Panc1 (cell line): ENCODE data around the gene TLK1. TPM values are rescaled to one million over a fixed set of nuclear protein-coding genes. Genes with fewer than 3 reads are reported as not detected.

Experiments used
- ATAC-seq: fragments of 200-7000 bp; cut with Tn5 transposase; 2 replicates; pipeline ENCODE4 v1.9.1; 2020; ENCODE audit warnings: mild to moderate bottlenecking, moderate library complexity
- BruUV-seq: library from RNA; stranded (reverse); fragments of 400-500 nt; replicated peaks from 2 replicates; lab custom pipeline; 2021; lab: Mats Ljungman, UMichigan
- CTCF ChIA-PET: fragments of 300-600 bp; sonication (Branson Sonifier 250); formaldehyde crosslinking; loops from one replicate; lab custom pipeline; 2022; ENCODE audit warnings: antibody characterized with exemption; lab: Charles Lee
- POLR2A ChIA-PET: fragments of 300-600 bp; sonication (Branson Sonifier 250); formaldehyde crosslinking; loops from one replicate; lab custom pipeline; 2022; ENCODE audit warnings: antibody characterized with exemption; lab: Charles Lee
- DNase-seq: peaks from one replicate; pipeline ENCODE4 v3.0.0-alpha.2; 2010; ENCODE audit warnings: low read depth, low spot score
- H3K27ac ChIP-seq: 2 replicates; pipeline ENCODE4 v1.5.1; 2011; ENCODE audit warnings: mild to moderate bottlenecking, low read length, inconsistent platforms
- H3K27me3 ChIP-seq: fragments of 200-500 bp; sonication (Bioruptor generic); 2 replicates; pipeline ENCODE4 v1.6.0; 2014; ENCODE audit warnings: low read length, inconsistent platforms; ENCODE audit not compliant: control insufficient read depth, insufficient read depth
- H3K36me3 ChIP-seq: fragments of 200-500 bp; sonication (Bioruptor generic); 2 replicates; pipeline ENCODE4 v1.5.1; 2014; ENCODE audit warnings: inconsistent platforms, mild to moderate bottlenecking, low read length, moderate library complexity; ENCODE audit not compliant: control insufficient read depth, insufficient read depth
- H3K4me1 ChIP-seq: 2 replicates; pipeline ENCODE4 v1.5.1; 2011; ENCODE audit warnings: inconsistent platforms, mild to moderate bottlenecking, low read length, moderate library complexity; ENCODE audit not compliant: control insufficient read depth, insufficient read depth
- H3K4me3 ChIP-seq, 2 experiments: 2 replicates each; pipeline ENCODE4 v1.5.1; 2011 to 2012; ENCODE audit warnings: low read depth in 2 of 2, low read length in 2 of 2, mild to moderate bottlenecking in 2 of 2, inconsistent platforms in 1 of 2, moderate library complexity in 1 of 2
- H3K9me3 ChIP-seq: fragments of 200-500 bp; sonication (Bioruptor generic); 2 replicates; pipeline ENCODE4 v1.5.1; 2014; ENCODE audit warnings: low read depth, mild to moderate bottlenecking, inconsistent platforms, low read length, moderate library complexity; ENCODE audit not compliant: control insufficient read depth, insufficient read depth
- POLR2AphosphoS5 ChIP-seq: IDR thresholded peaks from 2 replicates; pipeline ENCODE4 v1.6.1; 2012; ENCODE audit warnings: mild to moderate bottlenecking, low read depth, low read length, moderate library complexity
- REST ChIP-seq, 2 experiments: IDR thresholded peaks; 2 replicates each; pipeline ENCODE4 v1.6.1; 2011 to 2012; ENCODE audit warnings: low read depth in 2 of 2, control low read depth in 1 of 2, low read length in 1 of 2, mild to moderate bottlenecking in 1 of 2, moderate library complexity in 1 of 2; ENCODE audit not compliant: insufficient read depth in 1 of 2
- SIN3A ChIP-seq: IDR thresholded peaks from 2 replicates; pipeline ENCODE4 v1.6.1; 2012; ENCODE audit warnings: low read depth, mild to moderate bottlenecking, low read length, moderate library complexity, borderline replicate concordance; ENCODE audit not compliant: insufficient read depth
- TCF7L2 ChIP-seq: IDR thresholded peaks from 2 replicates; pipeline ENCODE4 v1.6.1; 2011; ENCODE audit warnings: mild to moderate bottlenecking, low read depth, low read length, inconsistent platforms
- in situ Hi-C: cut with HindIII; loops from 2 replicates; pipeline ENCODE4 v1.10.0; 2016; ENCODE audit warnings: low sequenced_read_pairs, low pct_unique_long_range_greater_than_20kb
- intact Hi-C: fragments of 100-400 bp; cut with micrococcal nuclease; formaldehyde crosslinking; loops from one replicate; pipeline ENCODE4 v1.10.0; 2022; ENCODE audit not compliant: unreplicated experiment
- total RNA-seq: library from RNA; stranded (reverse); gene quantifications from one replicate; pipeline ENCODE4 v1.2.1, GENCODE V29; 2021; ENCODE audit not compliant: unreplicated experiment
- TF ChIP-seq, protein P1 (sequence below): fragments of 450-650 bp; IDR thresholded peaks from 2 replicates; pipeline ENCODE4 v1.5.1; 2017; ENCODE audit warnings: mild to moderate bottlenecking

The TLK1 gene
- total RNA-seq, 1 experiment from 2014 or later = 92.9 TPM

- H3K36me3 ChIP-seq = no peaks in the 10 kb centered on the region
- intact Hi-C loops = loop anchor here (1.0 to 10.0 kb wide), 3 partner anchors 182 to 459 kb away; partner anchors contain the start of genes DCAF17 and METTL8
- BruUV-seq = no TSS peak
- in situ Hi-C loops = no loop called here
- POLR2A ChIA-PET = interaction anchor here (0.6 kb wide), 1 partner anchor 70 kb away, joined by 4 read pairs; no protein-coding TSS in a partner anchor
- no peaks in the 10 kb centered on the region for H3K27me3 ChIP-seq
- H3K9me3 ChIP-seq = no peaks in the 10 kb centered on the region
- ATAC-seq (peak; percentile 51; the same call in 1 of the 2 replicates), DNase-seq (no peak)
- H3K4me1 ChIP-seq = peaks cover 15% of the 10 kb centered on the region
- CTCF ChIA-PET = interaction anchor here (0.6 to 1.0 kb wide), 3 partner anchors 14 to 443 kb away, joined by 3 to 4 read pairs (median 4); partner anchors contain the start of gene GORASP2
- H3K27ac ChIP-seq = peak overlapping the region; percentile 45
- peak overlapping the region; percentile 69 to 84 for H3K4me3 ChIP-seq
- TF ChIP-seq REST (IDR thresholded peaks at IDR 0.05; ENCODE audit: insufficient read depth in 1 of 2, low read depth in 2 of 2, low read length in 1 of 2) = no peak
- no peak for TF ChIP-seq TCF7L2
- TF ChIP-seq SIN3A = no peak
- no peak for TF ChIP-seq POLR2AphosphoS5
Observed at GRCh38 chr2:170973225-170973491, 187.5 kb downstream of the TLK1 start.

DNA sequence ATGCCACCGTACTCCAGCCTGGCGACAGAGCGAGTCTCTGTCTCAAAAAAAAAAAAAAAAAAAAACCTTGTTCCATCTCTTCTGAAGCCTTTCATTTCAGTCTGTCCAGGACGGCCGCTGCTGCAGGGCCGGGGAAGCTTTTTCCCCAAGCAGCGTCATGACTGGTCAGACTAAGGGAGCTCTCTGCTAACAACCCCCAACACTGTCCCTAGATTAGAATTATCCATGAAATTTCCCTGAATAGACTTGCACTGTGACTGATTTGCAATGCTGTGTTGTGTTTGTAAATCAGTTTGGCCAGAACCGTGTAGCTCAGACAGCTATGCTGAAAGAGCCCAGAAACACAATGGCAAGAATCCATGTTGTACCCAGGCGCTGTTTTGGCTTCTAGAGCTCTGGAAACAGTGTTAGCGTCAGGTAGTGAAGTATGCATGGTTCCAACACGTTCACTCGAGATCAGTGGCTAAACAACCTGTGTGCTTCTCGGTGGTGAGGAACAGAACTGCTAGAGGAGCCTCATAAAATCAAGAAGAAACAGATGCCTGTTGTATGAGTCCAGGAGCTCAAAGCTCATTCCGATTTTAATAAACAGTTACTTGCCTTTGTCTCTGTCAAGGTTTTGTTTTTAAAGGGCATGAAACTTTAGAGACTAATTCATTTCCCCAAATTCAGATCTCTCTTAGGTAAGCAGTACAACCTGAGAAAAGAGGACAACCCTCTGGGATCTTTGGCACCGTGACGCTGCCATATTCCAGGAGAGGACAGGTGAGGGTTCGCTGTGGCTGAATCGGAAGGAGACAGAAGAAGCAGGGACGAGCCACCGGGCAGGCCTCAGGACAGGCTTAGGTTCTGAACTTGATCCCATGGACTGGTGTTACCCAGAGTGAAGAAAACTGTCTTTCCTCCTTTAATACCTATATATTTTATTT lies 188.1 kb downstream of the TLK1 start:
- H3K27ac ChIP-seq = peak overlapping the region; percentile 45

More for the DNA sequence above, 188.1 kb downstream of the TLK1 start:
- BruUV-seq = no TSS peak
- Histone ChIP-seq H3K36me3 (0 out of 2 replicates have a peak, but pooled peaks cover under 1% of the 10 kb centered on the region), H3K9me3 (no peaks in the 10 kb centered on the region), H3K4me1 (peaks cover 15% of the 10 kb centered on the region), H3K27me3 (no peaks in the 10 kb centered on the region), H3K4me3 (peak overlapping the region; percentile 69 to 84)
- in situ Hi-C loops (no loop called here), intact Hi-C loops (loop anchor here (1.0 to 10.0 kb wide), 3 partner anchors 182 to 460 kb away; partner anchors contain the start of genes DCAF17 and METTL8)
- ATAC-seq = peak; percentile 22
- POLR2A ChIA-PET = interaction anchor here (0.6 kb wide), 1 partner anchor 69 kb away, joined by 4 read pairs; no protein-coding TSS in a partner anchor
- DNase-seq = no peak
- TF ChIP-seq, protein P1, sequence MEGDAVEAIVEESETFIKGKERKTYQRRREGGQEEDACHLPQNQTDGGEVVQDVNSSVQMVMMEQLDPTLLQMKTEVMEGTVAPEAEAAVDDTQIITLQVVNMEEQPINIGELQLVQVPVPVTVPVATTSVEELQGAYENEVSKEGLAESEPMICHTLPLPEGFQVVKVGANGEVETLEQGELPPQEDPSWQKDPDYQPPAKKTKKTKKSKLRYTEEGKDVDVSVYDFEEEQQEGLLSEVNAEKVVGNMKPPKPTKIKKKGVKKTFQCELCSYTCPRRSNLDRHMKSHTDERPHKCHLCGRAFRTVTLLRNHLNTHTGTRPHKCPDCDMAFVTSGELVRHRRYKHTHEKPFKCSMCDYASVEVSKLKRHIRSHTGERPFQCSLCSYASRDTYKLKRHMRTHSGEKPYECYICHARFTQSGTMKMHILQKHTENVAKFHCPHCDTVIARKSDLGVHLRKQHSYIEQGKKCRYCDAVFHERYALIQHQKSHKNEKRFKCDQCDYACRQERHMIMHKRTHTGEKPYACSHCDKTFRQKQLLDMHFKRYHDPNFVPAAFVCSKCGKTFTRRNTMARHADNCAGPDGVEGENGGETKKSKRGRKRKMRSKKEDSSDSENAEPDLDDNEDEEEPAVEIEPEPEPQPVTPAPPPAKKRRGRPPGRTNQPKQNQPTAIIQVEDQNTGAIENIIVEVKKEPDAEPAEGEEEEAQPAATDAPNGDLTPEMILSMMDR = no peak
- TF ChIP-seq SIN3A (no peak), TCF7L2 (no peak), REST (IDR thresholded peaks at IDR 0.05; ENCODE audit: insufficient read depth in 1 of 2, low read depth in 2 of 2, low read length in 1 of 2) (no peak), POLR2AphosphoS5 (no peak)
- CTCF ChIA-PET = interaction anchor here (0.6 to 1.0 kb wide), 3 partner anchors 15 to 444 kb away, joined by 3 to 4 read pairs (median 4); partner anchors contain the start of gene GORASP2
